Glomerular endothelial cell (primary cell): ENCODE results near the gene CLCN1. TPM values are rescaled to one million over a fixed set of nuclear protein-coding genes. Genes with fewer than 3 reads are reported as not detected.

Source experiments
- DNase-seq: peaks from one replicate; pipeline ENCODE4 v3.0.0-alpha.2; 2011; ENCODE audit warnings: low read depth, low spot score; ENCODE audit errors: extremely low read depth
- total RNA-seq: library from RNA; depleted of rRNA; stranded (reverse); fragments of >200 nt; gene quantifications from 2 replicates; pipeline ENCODE4 v1.2.3, GENCODE V29; 2015

The CLCN1 gene
- total RNA-seq, 1 donor from 2014 or later = not detected

DNA sequence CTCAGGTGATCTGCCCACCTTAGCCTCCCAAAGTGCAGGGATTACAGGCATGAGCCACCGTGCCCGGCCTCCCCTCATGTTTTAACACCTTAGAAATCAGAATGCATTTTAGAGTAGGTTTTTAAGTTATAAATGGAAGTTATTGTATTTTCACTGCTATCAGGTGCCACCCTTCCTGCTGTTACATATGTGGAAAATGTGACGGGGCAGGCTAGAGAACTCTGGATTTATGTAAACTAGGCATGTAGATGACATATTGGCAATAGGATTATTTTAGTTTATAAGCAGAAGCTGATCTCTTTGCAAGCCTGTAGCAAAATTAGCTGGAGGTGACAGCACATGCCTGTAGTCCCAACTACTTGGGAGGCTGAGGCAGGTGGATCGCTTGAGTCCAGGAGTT lies 25.6 kb upstream of the CLCN1 start:
- no peak for DNase-seq

DNA sequence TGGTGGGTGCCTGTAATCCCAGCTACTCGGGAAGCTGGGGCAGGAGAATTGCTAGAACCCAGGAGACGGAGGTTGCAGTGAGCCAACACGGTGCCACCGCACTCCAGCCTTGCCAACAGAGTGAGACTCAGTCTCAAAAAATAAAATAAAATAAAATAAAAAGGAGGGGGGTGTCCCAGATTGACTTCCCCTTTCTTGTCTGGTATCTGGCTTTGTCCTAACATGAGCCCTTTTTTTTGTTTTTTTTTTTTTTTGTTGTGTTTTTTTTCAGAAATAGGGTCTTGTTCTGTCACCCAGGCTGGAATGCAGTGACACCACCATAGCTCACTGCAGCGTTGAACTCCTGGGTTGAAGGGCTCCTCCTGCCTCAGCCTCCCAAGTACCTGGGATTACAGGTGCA lies 23.0 kb upstream of the CLCN1 start:
- DNase-seq = no peak

DNA sequence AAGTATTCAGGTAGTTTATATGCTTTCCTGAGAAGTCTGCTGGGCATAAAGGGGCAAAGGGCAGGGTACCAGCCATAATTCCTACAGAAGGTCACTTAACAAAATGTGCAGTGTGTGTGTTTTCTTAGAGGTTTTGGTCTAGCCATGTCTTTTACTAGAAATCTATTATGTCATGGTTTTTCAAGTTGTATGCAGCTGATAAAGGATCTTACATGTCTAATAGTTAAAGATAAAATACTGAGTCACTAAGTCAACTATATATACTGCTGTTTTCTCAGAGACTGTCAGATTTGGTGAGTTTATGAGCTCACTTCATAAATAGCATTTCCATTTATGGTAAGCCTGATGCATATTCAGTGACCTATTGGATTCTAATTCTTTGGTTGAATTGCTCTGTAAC lies 20.0 kb upstream of the CLCN1 start:
- DNase-seq = no peak

DNA sequence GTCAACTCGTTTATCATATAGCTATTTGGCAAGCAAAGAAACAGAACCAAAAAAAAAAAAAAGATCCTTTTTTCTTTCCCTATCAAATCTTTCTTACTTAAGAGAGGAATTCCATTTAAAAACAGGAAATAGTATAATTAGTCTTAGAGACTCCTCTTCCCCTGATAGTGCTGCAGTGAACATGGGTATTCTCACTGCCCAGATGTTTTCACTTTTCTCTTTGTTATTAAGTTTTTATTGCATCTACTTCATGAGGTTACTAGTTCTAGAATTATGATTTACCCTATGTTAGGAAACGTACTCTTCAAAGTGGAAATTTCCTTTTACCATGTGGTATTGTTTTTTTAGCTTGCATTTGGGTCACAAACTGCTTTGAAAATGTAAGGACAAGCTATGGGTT lies 19.2 kb upstream of the CLCN1 start:
- DNase-seq = no peak

DNA sequence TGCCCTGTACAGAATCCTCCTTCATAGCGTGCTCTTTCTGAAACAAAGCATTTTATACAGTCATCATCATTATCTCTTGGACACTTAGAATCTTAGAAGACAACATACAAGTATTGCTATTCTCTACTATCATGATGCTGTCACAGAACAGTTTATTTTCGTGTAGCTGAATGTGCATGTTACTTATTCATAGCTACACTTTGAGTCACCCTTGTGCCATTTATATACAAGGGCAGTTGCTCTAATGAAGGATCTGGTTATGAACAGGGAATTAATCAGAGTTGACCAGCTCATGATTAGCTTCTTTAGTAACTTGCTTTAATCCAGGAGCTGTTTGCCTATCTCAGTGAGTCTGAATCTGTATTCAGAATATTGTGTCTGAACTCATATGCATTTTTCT lies 16.6 kb upstream of the CLCN1 start:
- no peak for DNase-seq

DNA sequence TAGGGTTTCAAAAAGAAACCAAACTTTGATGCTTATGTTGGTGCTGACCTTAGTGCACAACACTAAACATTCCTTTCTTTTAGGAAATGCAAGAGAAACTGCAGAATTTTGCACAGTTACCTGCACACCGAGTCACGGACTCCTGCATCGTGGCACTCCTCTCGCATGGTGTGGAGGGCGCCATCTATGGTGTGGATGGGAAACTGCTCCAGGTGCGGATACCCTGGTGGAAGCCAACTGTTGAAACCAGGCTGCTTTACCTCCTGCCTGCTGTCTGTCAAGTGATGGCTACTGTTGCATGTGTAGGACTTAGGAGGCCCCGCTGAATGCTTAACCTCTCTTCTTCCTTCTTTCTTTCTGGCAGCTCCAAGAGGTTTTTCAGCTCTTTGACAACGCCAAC lies 16.1 kb upstream of the CLCN1 start:
- no peak for DNase-seq

DNA sequence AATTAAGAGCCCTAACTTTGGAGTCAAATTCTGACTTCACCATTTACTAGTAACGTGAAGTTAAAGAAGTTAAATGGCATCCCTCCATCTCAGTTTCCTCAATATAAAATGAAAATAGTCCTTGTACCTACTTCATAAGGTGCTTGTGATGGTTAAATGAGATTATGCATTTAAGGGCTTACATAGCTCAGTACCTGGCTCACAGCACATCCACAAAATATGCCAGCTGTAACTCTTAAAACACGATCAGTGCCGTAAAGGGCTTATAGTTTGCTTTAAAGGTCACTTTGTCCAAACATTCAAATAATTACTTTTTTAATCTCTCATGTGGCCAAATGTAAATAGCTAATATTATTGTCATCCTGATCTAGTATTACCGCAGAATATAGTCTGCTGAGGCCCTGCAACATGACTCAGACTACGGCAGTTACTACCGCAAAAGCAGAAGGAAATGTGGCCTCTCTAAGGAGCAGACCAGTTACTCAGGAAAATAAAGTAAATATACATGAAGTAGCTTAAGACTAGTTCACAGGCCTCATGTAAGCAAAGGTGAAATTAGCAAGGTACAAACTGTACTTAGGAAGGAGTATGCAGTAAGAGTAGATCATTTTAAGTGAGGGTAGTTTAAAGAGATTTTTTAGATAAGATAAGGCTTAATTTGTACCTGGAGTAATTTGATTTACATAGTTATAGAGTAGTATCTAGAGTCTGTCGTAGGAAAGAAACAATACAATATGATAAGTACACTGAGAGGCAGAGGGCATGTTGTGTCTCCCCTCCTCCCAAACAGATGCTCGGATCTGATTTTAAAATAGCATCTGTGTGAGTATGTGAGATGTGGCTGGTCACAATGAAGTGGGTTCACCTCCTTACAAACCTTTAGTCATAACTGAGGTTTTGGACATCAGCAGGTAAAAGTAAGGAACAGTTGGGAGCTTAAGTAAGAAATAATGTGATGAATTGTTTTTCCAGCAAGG lies 14.7 kb upstream of the CLCN1 start:
- DNase-seq = no peak

DNA sequence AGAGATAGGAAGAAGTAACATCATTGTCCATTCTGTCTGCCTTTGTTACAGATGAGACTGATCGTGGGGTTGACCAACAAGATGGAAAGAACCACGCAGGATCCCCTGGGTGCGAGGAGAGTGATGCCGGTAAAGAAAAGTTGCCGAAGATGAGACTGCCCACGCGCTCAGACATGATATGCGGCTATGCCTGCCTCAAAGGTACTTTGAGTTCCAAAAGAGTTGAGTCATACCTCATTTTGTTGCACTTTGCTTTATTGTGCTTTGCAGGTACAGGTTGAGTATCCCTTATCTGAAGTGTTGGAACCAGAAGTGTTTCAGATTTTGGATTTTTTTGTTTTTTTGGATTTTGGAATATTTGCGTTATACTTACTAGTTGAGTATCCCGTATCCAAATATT lies 12.2 kb upstream of the CLCN1 start:
- DNase-seq = no peak

DNA sequence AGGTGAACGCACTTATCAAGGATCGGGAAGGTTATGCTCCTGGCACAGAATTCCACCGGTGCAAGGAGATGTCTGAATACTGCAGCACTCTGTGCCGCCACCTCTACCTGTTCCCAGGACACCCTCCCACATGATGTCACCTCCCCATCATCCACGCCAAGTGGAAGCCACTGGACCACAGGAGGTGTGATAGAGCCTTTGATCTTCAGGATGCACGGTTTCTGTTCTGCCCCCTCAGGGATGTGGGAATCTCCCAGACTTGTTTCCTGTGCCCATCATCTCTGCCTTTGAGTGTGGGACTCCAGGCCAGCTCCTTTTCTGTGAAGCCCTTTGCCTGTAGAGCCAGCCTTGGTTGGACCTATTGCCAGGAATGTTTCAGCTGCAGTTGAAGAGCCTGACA lies 11.0 kb upstream of the CLCN1 start:
- DNase-seq = no peak

DNA sequence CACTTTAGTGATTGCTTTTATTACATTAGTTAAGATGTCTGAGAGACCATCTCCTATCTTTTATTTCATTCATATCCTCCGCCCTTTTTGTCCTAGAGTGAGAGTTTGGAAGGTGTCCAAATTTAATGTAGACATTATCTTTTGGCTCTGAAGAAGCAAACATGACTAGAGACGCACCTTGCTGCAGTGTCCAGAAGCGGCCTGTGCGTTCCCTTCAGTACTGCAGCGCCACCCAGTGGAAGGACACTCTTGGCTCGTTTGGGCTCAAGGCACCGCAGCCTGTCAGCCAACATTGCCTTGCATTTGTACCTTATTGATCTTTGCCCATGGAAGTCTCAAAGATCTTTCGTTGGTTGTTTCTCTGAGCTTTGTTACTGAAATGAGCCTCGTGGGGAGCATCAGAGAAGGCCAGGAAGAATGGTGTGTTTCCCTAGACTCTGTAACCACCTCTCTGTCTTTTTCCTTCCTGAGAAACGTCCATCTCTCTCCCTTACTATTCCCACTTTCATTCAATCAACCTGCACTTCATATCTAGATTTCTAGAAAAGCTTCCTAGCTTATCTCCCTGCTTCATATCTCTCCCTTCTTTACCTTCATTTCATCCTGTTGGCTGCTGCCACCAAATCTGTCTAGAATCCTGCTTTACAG lies 10.4 kb upstream of the CLCN1 start:
- DNase-seq = no peak

DNA sequence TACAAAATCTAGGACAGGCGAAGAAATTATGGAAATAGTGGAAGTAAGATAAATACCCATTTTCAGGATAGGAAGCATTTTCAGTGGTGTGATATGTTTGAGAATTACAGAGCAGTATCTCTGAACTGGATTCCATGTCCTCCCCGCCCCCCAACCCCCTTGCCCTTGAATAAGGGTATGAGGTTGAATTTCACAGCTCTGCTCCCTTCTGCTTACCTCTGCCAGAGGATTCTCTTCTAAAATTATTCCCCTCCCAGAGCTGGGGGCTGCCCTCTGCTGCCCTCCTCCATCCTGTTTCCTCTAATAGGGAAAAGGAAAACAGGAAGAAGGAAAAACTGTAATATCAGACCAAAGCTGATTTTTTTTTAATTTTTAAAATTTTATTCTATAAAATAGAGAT lies 7.3 kb upstream of the CLCN1 start:
- no peak for DNase-seq

DNA sequence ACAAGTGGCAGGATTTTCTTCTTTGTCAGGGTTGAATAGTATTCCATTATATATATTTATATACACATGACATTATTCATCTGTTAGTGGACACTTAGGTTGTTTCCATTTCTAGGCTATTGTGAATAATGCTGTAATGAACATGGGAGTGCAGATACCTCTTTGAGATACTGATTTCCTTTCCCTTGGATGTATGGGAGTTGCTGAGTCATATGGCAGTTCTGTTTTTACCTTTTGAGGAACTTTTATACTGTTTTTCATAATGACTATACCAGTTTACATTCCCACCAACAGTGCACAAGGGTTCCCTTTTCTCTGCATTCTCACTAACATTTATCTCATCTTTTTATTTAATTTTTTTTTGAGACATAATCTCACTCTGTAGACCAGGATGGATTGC lies 1.8 kb upstream of the CLCN1 start:
- no peak for DNase-seq

DNA sequence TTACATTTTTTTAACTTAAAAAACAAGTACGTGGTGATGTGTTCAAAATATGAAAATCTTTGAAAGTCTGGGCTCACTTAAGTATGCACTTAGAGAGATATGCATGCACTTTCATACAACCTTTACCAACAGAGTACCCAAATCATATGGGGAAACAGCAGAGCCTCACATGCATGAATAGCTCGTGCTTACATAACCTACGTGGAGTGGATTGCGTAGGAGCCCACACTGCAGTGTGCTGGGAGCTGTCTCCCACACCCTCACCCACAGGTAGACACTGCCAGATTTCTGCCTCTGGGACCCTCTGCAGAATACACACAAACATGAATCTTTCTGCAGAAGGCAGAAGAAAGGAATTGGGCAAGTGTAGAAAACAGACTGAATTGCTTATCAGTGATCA lies 581 bp downstream of the CLCN1 start:
- DNase-seq = no peak

DNA sequence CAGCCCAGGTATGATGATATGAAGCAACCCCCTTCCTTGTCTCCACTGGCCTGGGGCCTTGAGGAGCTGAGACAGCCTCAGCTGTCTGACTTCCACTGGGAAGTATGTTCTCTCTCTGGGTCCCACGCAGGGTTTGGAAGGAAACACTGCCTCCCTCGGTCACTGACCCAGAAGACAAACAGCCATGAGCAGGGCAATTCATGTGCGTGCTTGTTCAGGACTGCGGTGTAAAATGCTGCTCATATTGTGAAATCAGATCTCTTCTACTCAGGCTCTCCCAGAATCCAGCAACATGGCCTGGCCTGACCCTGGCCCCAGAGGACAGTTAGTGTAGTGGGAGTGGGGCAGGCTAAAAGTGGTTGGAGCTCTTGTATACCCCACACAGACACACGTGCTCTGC lies 2.8 kb downstream of the CLCN1 start:
- DNase-seq = no peak

DNA sequence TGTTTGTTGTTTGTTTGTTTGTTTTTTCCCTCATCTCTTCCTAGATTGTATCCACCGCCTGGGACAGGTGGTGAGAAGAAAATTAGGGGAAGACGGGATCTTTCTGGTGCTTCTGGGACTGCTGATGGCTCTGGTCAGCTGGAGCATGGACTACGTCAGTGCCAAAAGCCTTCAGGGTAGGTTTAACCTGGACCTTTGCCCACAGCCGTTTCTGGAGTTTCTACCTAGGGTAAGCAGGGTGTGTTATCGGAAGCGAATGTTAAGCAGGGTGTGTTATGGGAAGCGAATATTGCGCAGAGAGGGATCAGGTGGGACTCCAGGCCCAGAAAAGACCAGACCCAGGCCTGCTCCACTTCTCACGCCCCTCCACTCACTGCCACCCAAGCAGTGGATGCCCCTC lies 4.7 kb downstream of the CLCN1 start:
- no peak for DNase-seq

DNA sequence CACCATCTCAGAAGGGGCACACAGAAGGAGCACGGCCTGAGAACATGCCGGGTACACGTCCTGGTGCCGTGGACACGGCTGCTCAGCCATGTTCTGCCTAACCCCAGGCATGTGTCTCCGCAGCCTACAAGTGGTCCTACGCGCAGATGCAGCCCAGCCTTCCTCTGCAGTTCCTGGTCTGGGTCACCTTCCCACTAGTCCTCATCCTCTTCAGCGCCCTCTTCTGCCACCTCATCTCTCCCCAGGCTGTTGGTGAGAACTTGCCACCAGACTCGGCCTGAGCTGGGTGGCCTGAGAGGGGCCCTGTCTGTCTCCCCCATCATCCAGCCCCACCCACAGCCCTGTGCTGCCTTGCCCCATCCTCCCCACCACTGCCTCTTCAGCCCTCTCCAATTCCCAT lies 5.3 kb downstream of the CLCN1 start:
- no peak for DNase-seq

DNA sequence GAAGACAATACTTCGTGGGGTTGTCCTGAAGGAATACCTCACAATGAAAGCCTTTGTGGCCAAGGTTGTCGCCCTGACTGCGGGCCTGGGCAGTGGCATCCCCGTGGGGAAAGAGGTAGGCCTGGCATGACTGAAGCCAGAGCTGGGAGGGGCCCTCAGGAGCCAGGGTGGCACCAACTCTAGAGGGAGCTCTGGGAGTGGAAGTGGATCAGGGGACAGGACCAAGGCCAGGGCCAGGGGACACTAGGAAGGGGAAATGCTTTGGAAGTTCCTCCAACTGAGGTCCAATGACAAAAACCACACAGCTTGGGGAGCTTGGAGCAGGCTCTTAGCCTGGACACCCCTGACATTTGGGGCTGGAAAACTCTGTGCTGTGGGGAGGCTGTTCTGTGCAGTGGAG lies 5.8 kb downstream of the CLCN1 start:
- no peak for DNase-seq

DNA sequence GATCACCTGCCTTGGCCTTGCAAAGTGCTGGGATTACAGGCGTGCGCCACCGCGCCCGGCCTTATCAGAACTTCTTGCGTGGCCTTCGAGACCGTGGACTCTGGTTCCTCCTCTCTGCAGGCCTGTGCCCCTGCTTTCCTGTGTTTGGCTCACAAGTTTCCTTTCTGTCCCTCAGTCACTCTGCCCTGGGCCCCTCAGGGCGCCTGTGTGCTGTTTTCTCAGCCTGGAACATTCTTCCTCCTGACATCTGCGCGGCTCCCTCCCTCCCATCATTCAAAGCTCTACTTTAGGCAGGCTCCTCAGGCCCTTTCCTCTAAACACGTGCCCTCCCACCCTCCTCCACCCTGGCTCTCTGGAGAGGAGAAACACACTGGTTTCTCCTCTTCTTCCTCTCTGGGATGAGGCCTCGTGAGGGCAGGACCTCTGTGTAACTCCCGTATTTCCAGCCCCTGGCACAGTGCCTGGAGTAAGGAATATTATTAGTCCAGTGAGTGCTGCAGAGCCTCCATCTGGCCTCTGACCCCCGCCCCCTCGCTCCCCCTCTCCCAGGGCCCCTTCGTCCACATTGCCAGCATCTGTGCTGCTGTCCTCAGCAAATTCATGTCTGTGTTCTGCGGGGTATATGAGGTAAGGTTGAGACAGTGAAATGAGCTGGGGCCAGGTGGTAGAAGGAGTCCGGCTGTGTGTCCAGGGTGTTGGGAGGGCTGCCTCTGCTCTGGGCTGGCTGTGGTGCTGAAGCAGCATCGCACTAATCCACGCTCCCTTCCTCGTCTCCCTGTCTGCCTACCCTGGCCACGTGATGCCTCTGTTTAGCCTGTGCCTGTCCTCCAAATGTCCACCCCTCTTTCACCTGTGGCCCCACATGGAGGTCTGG lies 7.1 kb downstream of the CLCN1 start:
- no peak for DNase-seq

DNA sequence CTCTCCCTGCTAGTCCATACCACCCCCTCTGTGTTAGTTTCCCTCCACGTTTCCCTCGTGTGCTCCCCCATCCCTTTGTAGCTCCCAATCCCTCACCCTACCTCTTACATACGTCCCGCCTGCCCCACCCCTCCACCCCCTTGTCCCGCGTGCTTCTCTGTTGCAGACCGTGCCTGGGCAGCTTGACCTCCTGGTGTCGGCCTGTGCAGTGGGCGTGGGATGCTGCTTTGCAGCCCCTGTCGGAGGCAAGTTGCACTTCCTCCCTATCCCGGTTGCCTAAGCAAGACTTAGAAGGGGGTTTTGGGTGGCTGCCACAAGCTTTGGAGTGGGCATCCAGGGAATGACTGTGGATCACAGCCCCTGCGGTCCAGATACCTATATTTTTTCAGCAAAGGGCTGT lies 7.7 kb downstream of the CLCN1 start:
- DNase-seq = no peak

DNA sequence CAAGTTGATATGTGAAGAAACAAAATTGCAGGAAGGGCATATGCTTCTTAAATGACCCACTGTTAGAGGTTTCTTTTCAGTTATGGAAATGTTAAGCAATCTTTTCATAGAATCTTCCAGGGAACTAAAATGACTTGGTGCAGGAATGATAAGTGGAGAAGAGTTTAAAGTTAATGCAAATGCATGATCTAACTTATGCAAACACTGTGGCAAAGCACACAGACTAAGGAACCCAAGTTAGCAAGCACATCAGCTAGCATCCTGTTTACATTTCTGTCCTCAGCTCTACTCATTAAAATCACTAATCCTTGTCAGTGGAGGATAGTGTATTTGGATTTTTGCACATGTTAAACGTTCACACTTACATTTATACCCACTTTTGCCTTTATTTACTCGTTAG lies 9.3 kb downstream of the CLCN1 start:
- DNase-seq = no peak

DNA sequence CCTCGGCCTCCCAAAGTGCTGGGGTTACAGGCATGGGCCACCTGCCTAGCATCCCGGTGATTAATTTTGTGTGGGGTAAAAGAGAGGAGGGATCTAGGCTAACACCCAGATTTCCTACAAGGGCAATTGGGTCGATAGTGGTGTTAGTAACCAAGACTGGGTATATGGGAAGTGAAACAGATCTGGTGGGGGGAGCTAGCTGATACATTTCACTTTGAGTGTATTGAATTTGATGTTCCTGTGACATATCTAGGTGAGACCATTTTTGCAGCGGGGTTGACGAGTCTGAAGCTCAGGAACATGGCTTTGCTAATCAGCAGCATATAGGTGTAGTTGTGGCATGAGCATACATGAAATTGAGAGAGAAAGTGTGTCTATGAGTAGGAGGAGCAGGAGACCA lies 12.0 kb downstream of the CLCN1 start:
- no peak for DNase-seq
